HL-60 (cell line): Measurements from ENCODE around the gene CCDC194.

ENCODE experiments used
- DNase-seq, 2 experiments: peaks; one replicate each; pipeline ENCODE4 v3.0.0-alpha.2; 2010 to 2020; ENCODE audit warnings: low read depth in 1 of 2, low spot score in 1 of 2
- H3K27ac ChIP-seq: fragments of 250-450 bp; sonication (Bioruptor Pico); replicated peaks from 2 replicates; pipeline ENCODE4 v1.5.1; 2020; ENCODE audit warnings: mild to moderate bottlenecking, moderate library complexity
- H3K27me3 ChIP-seq: fragments of 250-450 bp; sonication (Bioruptor Pico); 2 replicates; pipeline ENCODE4 v1.5.1; 2021; ENCODE audit warnings: mild to moderate bottlenecking, moderate library complexity; ENCODE audit not compliant: insufficient read depth, poor library complexity, severe bottlenecking
- H3K4me3 ChIP-seq: replicated peaks from 2 replicates; pipeline ENCODE4 v1.5.1; 2011; ENCODE audit warnings: mild to moderate bottlenecking, control low read depth, low read length; ENCODE audit not compliant: insufficient read depth
- GABPA ChIP-seq: IDR thresholded peaks from 2 replicates; pipeline ENCODE4 v1.6.1; 2012; ENCODE audit warnings: low read depth
- POLR2AphosphoS5 ChIP-seq: IDR thresholded peaks from 2 replicates; pipeline ENCODE4 v1.6.1; 2012; ENCODE audit warnings: low read depth
- SPI1 ChIP-seq: IDR thresholded peaks from 2 replicates; pipeline ENCODE4 v1.6.1; 2012; ENCODE audit warnings: low read depth, mild to moderate bottlenecking, borderline replicate concordance
- TF ChIP-seq, protein P1 (sequence below): IDR thresholded peaks from one replicate; pipeline ENCODE4 v1.5.1; 2011; ENCODE audit warnings: low read length, control low read depth, inconsistent platforms; ENCODE audit not compliant: insufficient read depth
- TF ChIP-seq, protein P2 (sequence below): IDR thresholded peaks from 2 replicates; pipeline ENCODE4 v1.6.1; 2012; ENCODE audit warnings: low read depth; ENCODE audit not compliant: insufficient replicate concordance

Gene CCDC194

DNA sequence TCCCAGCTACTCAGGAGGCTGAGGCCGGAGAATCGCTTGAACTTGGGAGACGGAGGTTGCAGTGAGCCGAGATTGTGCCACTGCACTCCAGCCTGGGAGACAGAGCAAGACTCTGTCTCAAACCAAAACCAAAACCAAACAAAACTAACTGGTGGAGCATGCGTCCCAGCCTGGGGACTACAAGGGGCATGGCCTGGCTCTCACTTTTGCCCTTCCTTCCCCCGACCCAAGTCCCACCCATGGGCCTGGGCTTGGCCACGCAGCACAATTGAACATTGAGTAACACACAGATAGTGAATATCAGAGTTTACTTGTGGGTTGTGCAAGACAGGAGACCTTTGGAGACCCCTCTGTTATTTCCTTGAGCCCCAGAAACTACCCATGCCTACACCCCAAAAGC is 41.2 kb upstream of the CCDC194 start:
- H3K27ac ChIP-seq, result no peak overlapping the region
- no peak overlapping the region for H3K4me3 ChIP-seq
- no peak for TF ChIP-seq GABPA
- TF ChIP-seq, protein P1, sequence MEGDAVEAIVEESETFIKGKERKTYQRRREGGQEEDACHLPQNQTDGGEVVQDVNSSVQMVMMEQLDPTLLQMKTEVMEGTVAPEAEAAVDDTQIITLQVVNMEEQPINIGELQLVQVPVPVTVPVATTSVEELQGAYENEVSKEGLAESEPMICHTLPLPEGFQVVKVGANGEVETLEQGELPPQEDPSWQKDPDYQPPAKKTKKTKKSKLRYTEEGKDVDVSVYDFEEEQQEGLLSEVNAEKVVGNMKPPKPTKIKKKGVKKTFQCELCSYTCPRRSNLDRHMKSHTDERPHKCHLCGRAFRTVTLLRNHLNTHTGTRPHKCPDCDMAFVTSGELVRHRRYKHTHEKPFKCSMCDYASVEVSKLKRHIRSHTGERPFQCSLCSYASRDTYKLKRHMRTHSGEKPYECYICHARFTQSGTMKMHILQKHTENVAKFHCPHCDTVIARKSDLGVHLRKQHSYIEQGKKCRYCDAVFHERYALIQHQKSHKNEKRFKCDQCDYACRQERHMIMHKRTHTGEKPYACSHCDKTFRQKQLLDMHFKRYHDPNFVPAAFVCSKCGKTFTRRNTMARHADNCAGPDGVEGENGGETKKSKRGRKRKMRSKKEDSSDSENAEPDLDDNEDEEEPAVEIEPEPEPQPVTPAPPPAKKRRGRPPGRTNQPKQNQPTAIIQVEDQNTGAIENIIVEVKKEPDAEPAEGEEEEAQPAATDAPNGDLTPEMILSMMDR, result no peak
- no peak for TF ChIP-seq SPI1
- no peak for TF ChIP-seq POLR2AphosphoS5
- TF ChIP-seq, protein P2, sequence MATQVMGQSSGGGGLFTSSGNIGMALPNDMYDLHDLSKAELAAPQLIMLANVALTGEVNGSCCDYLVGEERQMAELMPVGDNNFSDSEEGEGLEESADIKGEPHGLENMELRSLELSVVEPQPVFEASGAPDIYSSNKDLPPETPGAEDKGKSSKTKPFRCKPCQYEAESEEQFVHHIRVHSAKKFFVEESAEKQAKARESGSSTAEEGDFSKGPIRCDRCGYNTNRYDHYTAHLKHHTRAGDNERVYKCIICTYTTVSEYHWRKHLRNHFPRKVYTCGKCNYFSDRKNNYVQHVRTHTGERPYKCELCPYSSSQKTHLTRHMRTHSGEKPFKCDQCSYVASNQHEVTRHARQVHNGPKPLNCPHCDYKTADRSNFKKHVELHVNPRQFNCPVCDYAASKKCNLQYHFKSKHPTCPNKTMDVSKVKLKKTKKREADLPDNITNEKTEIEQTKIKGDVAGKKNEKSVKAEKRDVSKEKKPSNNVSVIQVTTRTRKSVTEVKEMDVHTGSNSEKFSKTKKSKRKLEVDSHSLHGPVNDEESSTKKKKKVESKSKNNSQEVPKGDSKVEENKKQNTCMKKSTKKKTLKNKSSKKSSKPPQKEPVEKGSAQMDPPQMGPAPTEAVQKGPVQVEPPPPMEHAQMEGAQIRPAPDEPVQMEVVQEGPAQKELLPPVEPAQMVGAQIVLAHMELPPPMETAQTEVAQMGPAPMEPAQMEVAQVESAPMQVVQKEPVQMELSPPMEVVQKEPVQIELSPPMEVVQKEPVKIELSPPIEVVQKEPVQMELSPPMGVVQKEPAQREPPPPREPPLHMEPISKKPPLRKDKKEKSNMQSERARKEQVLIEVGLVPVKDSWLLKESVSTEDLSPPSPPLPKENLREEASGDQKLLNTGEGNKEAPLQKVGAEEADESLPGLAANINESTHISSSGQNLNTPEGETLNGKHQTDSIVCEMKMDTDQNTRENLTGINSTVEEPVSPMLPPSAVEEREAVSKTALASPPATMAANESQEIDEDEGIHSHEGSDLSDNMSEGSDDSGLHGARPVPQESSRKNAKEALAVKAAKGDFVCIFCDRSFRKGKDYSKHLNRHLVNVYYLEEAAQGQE, result no peak
- no peaks in the 10 kb centered on the region for H3K27me3 ChIP-seq
- no peak for DNase-seq

DNA sequence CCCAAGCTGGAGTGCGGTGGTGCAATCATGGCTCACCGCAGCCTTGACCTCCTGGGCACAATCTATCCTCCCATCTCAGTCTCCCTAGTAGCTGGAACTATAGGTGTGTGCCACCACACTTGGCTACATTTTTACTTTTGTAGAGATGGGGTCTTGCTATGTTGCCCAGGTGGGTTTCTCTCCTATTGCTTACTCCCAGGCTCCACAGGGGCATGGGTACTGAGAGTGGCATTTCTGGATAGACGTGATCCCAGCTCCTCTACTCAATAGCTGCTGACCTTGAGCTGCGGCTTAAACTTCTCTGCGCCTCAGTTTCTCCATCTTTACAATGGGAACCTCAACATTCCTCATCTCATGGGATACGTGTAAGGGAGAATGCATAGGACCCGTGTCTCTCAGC is 37.4 kb upstream of the CCDC194 start:
- no peak for DNase-seq
- Histone ChIP-seq H3K27me3 (no peaks in the 10 kb centered on the region), H3K27ac (no peak overlapping the region), H3K4me3 (no peak overlapping the region)
- TF ChIP-seq, protein P1, result no peak
- TF ChIP-seq GABPA, result no peak
- TF ChIP-seq POLR2AphosphoS5, result no peak
- TF ChIP-seq, protein P2, result no peak
- TF ChIP-seq SPI1, result no peak

DNA sequence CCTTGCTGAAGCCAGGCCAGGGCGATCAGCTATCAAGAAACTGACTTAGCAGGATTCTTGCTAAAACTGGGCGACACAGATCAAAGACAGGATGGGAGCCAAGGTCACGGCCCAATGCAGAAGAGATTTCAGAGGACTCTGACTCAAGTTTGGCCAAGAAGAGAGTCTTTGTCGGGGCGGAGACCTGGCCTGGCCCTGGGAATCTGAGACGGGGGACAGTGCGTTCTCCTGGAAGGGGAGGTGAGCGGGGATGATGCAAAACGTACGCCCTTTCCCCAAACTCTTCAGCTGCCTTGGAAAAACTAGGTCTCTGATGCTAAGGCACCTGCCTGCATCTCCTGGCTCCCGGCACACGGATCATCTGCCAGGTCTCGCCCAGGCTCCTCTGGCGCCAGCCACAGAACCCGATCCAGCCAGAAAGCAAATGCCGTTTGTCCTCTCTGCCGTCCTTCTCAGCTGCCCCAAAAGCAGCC is 35.7 kb upstream of the CCDC194 start:
- TF ChIP-seq POLR2AphosphoS5 (no peak), SPI1 (no peak), GABPA (no peak)
- TF ChIP-seq, protein P1, result no peak
- TF ChIP-seq, protein P2, result no peak
- DNase-seq, result no peak

More for the DNA sequence above, 35.7 kb upstream of the CCDC194 start:
- no peaks in the 10 kb centered on the region for H3K27me3 ChIP-seq
- H3K4me3 ChIP-seq, result no peak overlapping the region
- no peak overlapping the region for H3K27ac ChIP-seq
